Measurements from ENCODE around the gene ISYNA1.

- TF ChIP-seq CTCF (IDR thresholded peaks at IDR 0.05; ENCODE audit: low read length): no peak
- no peak for TF ChIP-seq EZH2 (IDR thresholded peaks at IDR 0.05; ENCODE audit: borderline replicate concordance, low read length)
Observed at GRCh38 chr19:18442941-18443340, 5.0 kb upstream of the ISYNA1 start.
